Measurements from ENCODE around the gene PADI1.

The PADI1 gene

GRCh38 chr1:17193222-17194132 is 11.5 kb upstream of the PADI1 start:
- TF ChIP-seq CTCF (IDR thresholded peaks at IDR 0.05): no peak
- Mint-ChIP-seq H3K27me3 (ENCODE audit: low read depth, poor library complexity) (peaks cover 26% of the 10 kb centered on the region), H3K36me3 (ENCODE audit: low read depth) (no peaks in the 10 kb centered on the region), H3K4me1 (peaks cover 31% of the 10 kb centered on the region), H3K9me3 (peaks cover 8% of the 10 kb centered on the region), H3K4me3 (no peak overlapping the region), H3K27ac (no peak overlapping the region)
- DNase-seq: no peak

- Mint-ChIP-seq H3K4me3 (no peak overlapping the region), H3K9me3 (peaks cover 2% of the 10 kb centered on the region), H3K36me3 (ENCODE audit: low read depth) (no peaks in the 10 kb centered on the region), H3K4me1 (peaks cover 31% of the 10 kb centered on the region), H3K27me3 (ENCODE audit: low read depth, poor library complexity) (peaks cover 26% of the 10 kb centered on the region), H3K27ac (no peak overlapping the region)
- DNase-seq: no peak
- TF ChIP-seq CTCF (IDR thresholded peaks at IDR 0.05): no peak
These were observed 10.8 kb upstream of the PADI1 start for GRCh38 chr1:17194133-17194475.

GRCh38 chr1:17194615-17195528 is 10.1 kb upstream of the PADI1 start:
- no peaks in the 10 kb centered on the region for H3K36me3 Mint-ChIP-seq (ENCODE audit: low read depth)
- no peak overlapping the region for H3K27ac Mint-ChIP-seq
- no peak for TF ChIP-seq CTCF (IDR thresholded peaks at IDR 0.05)
- no peaks in the 10 kb centered on the region for H3K9me3 Mint-ChIP-seq
- H3K27me3 Mint-ChIP-seq (ENCODE audit: low read depth, poor library complexity): peaks cover 27% of the 10 kb centered on the region
- H3K4me1 Mint-ChIP-seq: peaks cover 37% of the 10 kb centered on the region
- no peak for DNase-seq
- no peak overlapping the region for H3K4me3 Mint-ChIP-seq

GRCh38 chr1:17195731-17196130 is 9.2 kb upstream of the PADI1 start:
- H3K36me3 Mint-ChIP-seq (ENCODE audit: low read depth): no peaks in the 10 kb centered on the region
- no peak for DNase-seq
- H3K27me3 Mint-ChIP-seq (ENCODE audit: low read depth, poor library complexity): peaks cover 24% of the 10 kb centered on the region
- no peaks in the 10 kb centered on the region for H3K9me3 Mint-ChIP-seq
- no peak for TF ChIP-seq CTCF (IDR thresholded peaks at IDR 0.05)
- H3K4me1 Mint-ChIP-seq: peaks cover 42% of the 10 kb centered on the region
- H3K27ac Mint-ChIP-seq: no peak overlapping the region
- H3K4me3 Mint-ChIP-seq: no peak overlapping the region

- peaks cover 26% of the 10 kb centered on the region for H3K27me3 Mint-ChIP-seq (ENCODE audit: low read depth, poor library complexity)
- H3K36me3 Mint-ChIP-seq (ENCODE audit: low read depth): no peaks in the 10 kb centered on the region
- no peaks in the 10 kb centered on the region for H3K9me3 Mint-ChIP-seq
- no peak for DNase-seq
- no peak for TF ChIP-seq CTCF (IDR thresholded peaks at IDR 0.05)
- no peak overlapping the region for H3K4me3 Mint-ChIP-seq
- no peak overlapping the region for H3K27ac Mint-ChIP-seq
- H3K4me1 Mint-ChIP-seq: peaks cover 50% of the 10 kb centered on the region
These were observed 8.3 kb upstream of the PADI1 start for GRCh38 chr1:17196496-17197185.

All from nephron progenitor cell (in vitro differentiated cells).